ENCODE data around the gene NOL6. TPM values are rescaled to one million over a fixed set of nuclear protein-coding genes. Genes with fewer than 3 reads are reported as not detected.
"Not testable (repeated sequence)": the region's sequence is repeated elsewhere in the genome, so short reads cannot be mapped to it uniquely, and the experiment has no call there.

The NOL6 gene
- total and polyA plus RNA-seq, 4 donors, result 5.9 to 26.5 (median 22.3) TPM

GRCh38 chr9:33459115-33459514, 14.6 kb downstream of the NOL6 start:
- Histone ChIP-seq H3K4me3 (ENCODE audit: low read length in 2 of 2) (no peak overlapping the region), H3K27ac (ENCODE audit: low read depth in 1 of 2, low read length in 2 of 2) (no peak overlapping the region), H3K9me3 (ENCODE audit: control insufficient read depth, low read length) (no peaks in the 10 kb centered on the region), H3K27me3 (ENCODE audit: control insufficient read depth in 1 of 2, insufficient read depth in 2 of 2, low read length in 1 of 2) (no peaks in the 10 kb centered on the region), H3K4me1 (ENCODE audit: control insufficient read depth in 1 of 2, insufficient read depth in 2 of 2, low read length in 2 of 2) (no peaks in the 10 kb centered on the region), H3K36me3 (ENCODE audit: control insufficient read depth in 1 of 2, insufficient read depth in 2 of 2, low read length in 1 of 2) (peaks cover 0 to 11% of the 10 kb centered on the region in 2 donors)
- 84 to 88% methylated on average over 3 of the region's 3 CpGs for WGBS, 2 donors
- intact Hi-C loops (cut with DNase I), result no loop called here
- ATAC-seq (ENCODE audit: low FRiP score) (no peak), DNase-seq (no peak)

- ATAC-seq (ENCODE audit: low FRiP score), result no peak
- intact Hi-C loops (cut with DNase I), result no loop called here
- H3K36me3 ChIP-seq (ENCODE audit: control insufficient read depth in 1 of 2, insufficient read depth in 2 of 2, low read length in 1 of 2), result peaks cover 0 to 11% of the 10 kb centered on the region in 2 donors
These were observed 15.3 kb downstream of the NOL6 start for GRCh38 chr9:33458444-33458843.

GRCh38 chr9:33455945-33456344, 17.8 kb downstream of the NOL6 start:
- ATAC-seq (ENCODE audit: low FRiP score), result no peak
- no peak for DNase-seq
- 69 to 78% methylated on average over 7 of the region's 7 CpGs for WGBS, 2 donors
- Histone ChIP-seq H3K9me3 (ENCODE audit: control insufficient read depth, low read length) (no peaks in the 10 kb centered on the region), H3K4me3 (ENCODE audit: low read length in 2 of 2) (no peak overlapping the region), H3K36me3 (ENCODE audit: control insufficient read depth in 1 of 2, insufficient read depth in 2 of 2, low read length in 1 of 2) (no peaks in the 10 kb centered on the region), H3K4me1 (ENCODE audit: control insufficient read depth in 1 of 2, insufficient read depth in 2 of 2, low read length in 2 of 2) (no peaks in the 10 kb centered on the region), H3K27me3 (ENCODE audit: control insufficient read depth in 1 of 2, insufficient read depth in 2 of 2, low read length in 1 of 2) (no peaks in the 10 kb centered on the region), H3K27ac (ENCODE audit: low read depth in 1 of 2, low read length in 2 of 2) (no peak overlapping the region)
- intact Hi-C loops (cut with DNase I), result no loop called here

More at GRCh38 chr9:33458444-33458843, 15.3 kb downstream of the NOL6 start:
- no peaks in the 10 kb centered on the region for H3K4me1 ChIP-seq (ENCODE audit: control insufficient read depth in 1 of 2, insufficient read depth in 2 of 2, low read length in 2 of 2)
- H3K4me3 ChIP-seq (ENCODE audit: low read length in 2 of 2), result no peak overlapping the region
- DNase-seq, result no peak
- WGBS, 2 donors, result 49 to 64% methylated on average over 4 of the region's 4 CpGs
- H3K27ac ChIP-seq (ENCODE audit: low read depth in 1 of 2, low read length in 2 of 2), result no peak overlapping the region
- no peaks in the 10 kb centered on the region for H3K27me3 ChIP-seq (ENCODE audit: control insufficient read depth in 1 of 2, insufficient read depth in 2 of 2, low read length in 1 of 2)
- no peaks in the 10 kb centered on the region for H3K9me3 ChIP-seq (ENCODE audit: control insufficient read depth, low read length)

GRCh38 chr9:33455456-33455855, 18.3 kb downstream of the NOL6 start:
- ATAC-seq (ENCODE audit: low FRiP score); intact Hi-C loops (cut with DNase I); H3K9me3 ChIP-seq (ENCODE audit: control insufficient read depth, low read length); H3K36me3 ChIP-seq (ENCODE audit: control insufficient read depth in 1 of 2, insufficient read depth in 2 of 2, low read length in 1 of 2); H3K4me3 ChIP-seq (ENCODE audit: low read length in 2 of 2); H3K27me3 ChIP-seq (ENCODE audit: control insufficient read depth in 1 of 2, insufficient read depth in 2 of 2, low read length in 1 of 2); H3K4me1 ChIP-seq (ENCODE audit: control insufficient read depth in 1 of 2, insufficient read depth in 2 of 2, low read length in 2 of 2); DNase-seq; H3K27ac ChIP-seq (ENCODE audit: low read depth in 1 of 2, low read length in 2 of 2): not testable (repeated sequence)
- WGBS, 2 donors, result 95 to 97% methylated on average over 8 of the region's 8 CpGs

GRCh38 chr9:33454661-33455026, 19.1 kb downstream of the NOL6 start:
- H3K27me3 ChIP-seq (ENCODE audit: control insufficient read depth in 1 of 2, insufficient read depth in 2 of 2, low read length in 1 of 2); intact Hi-C loops (cut with DNase I); DNase-seq; H3K27ac ChIP-seq (ENCODE audit: low read depth in 1 of 2, low read length in 2 of 2); H3K9me3 ChIP-seq (ENCODE audit: control insufficient read depth, low read length); H3K4me1 ChIP-seq (ENCODE audit: control insufficient read depth in 1 of 2, insufficient read depth in 2 of 2, low read length in 2 of 2); H3K4me3 ChIP-seq (ENCODE audit: low read length in 2 of 2); H3K36me3 ChIP-seq (ENCODE audit: control insufficient read depth in 1 of 2, insufficient read depth in 2 of 2, low read length in 1 of 2); ATAC-seq (ENCODE audit: low FRiP score): not testable (repeated sequence)
- WGBS, 2 donors, result 91% methylated on average over 5 of the region's 5 CpGs

- H3K9me3 ChIP-seq (ENCODE audit: control insufficient read depth, low read length), result no peaks in the 10 kb centered on the region
- no peaks in the 10 kb centered on the region for H3K27me3 ChIP-seq (ENCODE audit: control insufficient read depth in 1 of 2, insufficient read depth in 2 of 2, low read length in 1 of 2)
- DNase-seq, result no peak
- peak; percentile 16 for ATAC-seq (ENCODE audit: low FRiP score)
- 83 to 90% methylated on average over 11 of the region's 11 CpGs for WGBS, 2 donors
- H3K36me3 ChIP-seq (ENCODE audit: control insufficient read depth in 1 of 2, insufficient read depth in 2 of 2, low read length in 1 of 2), result no peaks in the 10 kb centered on the region
- intact Hi-C loops (cut with DNase I), result no loop called here
- H3K4me3 ChIP-seq (ENCODE audit: low read length in 2 of 2), result no peak overlapping the region
- H3K4me1 ChIP-seq (ENCODE audit: control insufficient read depth in 1 of 2, insufficient read depth in 2 of 2, low read length in 2 of 2), result no peaks in the 10 kb centered on the region
- H3K27ac ChIP-seq (ENCODE audit: low read depth in 1 of 2, low read length in 2 of 2), result no peak overlapping the region
These were observed 19.6 kb downstream of the NOL6 start for GRCh38 chr9:33453999-33454660.

GRCh38 chr9:33453286-33453860, 20.4 kb downstream of the NOL6 start:
- Histone ChIP-seq H3K36me3 (ENCODE audit: control insufficient read depth in 1 of 2, insufficient read depth in 2 of 2, low read length in 1 of 2) (no peaks in the 10 kb centered on the region), H3K4me3 (ENCODE audit: low read length in 2 of 2) (no peak overlapping the region), H3K9me3 (ENCODE audit: control insufficient read depth, low read length) (no peaks in the 10 kb centered on the region), H3K27me3 (ENCODE audit: control insufficient read depth in 1 of 2, insufficient read depth in 2 of 2, low read length in 1 of 2) (no peaks in the 10 kb centered on the region), H3K4me1 (ENCODE audit: control insufficient read depth in 1 of 2, insufficient read depth in 2 of 2, low read length in 2 of 2) (no peaks in the 10 kb centered on the region), H3K27ac (ENCODE audit: low read depth in 1 of 2, low read length in 2 of 2) (no peak overlapping the region)
- DNase-seq, result no peak
- WGBS, 2 donors, result 82% methylated on average over 3 of the region's 3 CpGs
- intact Hi-C loops (cut with DNase I), result no loop called here
- no peak for ATAC-seq (ENCODE audit: low FRiP score)

- Histone ChIP-seq H3K27me3 (ENCODE audit: control insufficient read depth in 1 of 2, insufficient read depth in 2 of 2, low read length in 1 of 2) (no peaks in the 10 kb centered on the region), H3K36me3 (ENCODE audit: control insufficient read depth in 1 of 2, insufficient read depth in 2 of 2, low read length in 1 of 2) (no peaks in the 10 kb centered on the region), H3K27ac (ENCODE audit: low read depth in 1 of 2, low read length in 2 of 2) (no peak overlapping the region), H3K4me3 (ENCODE audit: low read length in 2 of 2) (no peak overlapping the region), H3K9me3 (ENCODE audit: control insufficient read depth, low read length) (no peaks in the 10 kb centered on the region), H3K4me1 (ENCODE audit: control insufficient read depth in 1 of 2, insufficient read depth in 2 of 2, low read length in 2 of 2) (no peaks in the 10 kb centered on the region)
- ATAC-seq (ENCODE audit: low FRiP score) (no peak), DNase-seq (peak in 1 of 2 donors; percentile 61)
- 13 to 22% methylated on average over 7 of the region's 7 CpGs for WGBS, 2 donors
- intact Hi-C loops (cut with DNase I), result no loop called here
These were observed 20.9 kb downstream of the NOL6 start for GRCh38 chr9:33452828-33453271.

- no peak for DNase-seq
- WGBS, 2 donors, result 91 to 97% methylated on average over 4 of the region's 4 CpGs
- ATAC-seq (ENCODE audit: low FRiP score), result no peak
- Histone ChIP-seq H3K4me3 (ENCODE audit: low read length in 2 of 2) (no peak overlapping the region), H3K36me3 (ENCODE audit: control insufficient read depth in 1 of 2, insufficient read depth in 2 of 2, low read length in 1 of 2) (no peaks in the 10 kb centered on the region), H3K27ac (ENCODE audit: low read depth in 1 of 2, low read length in 2 of 2) (no peak overlapping the region), H3K27me3 (ENCODE audit: control insufficient read depth in 1 of 2, insufficient read depth in 2 of 2, low read length in 1 of 2) (no peaks in the 10 kb centered on the region), H3K9me3 (ENCODE audit: control insufficient read depth, low read length) (no peaks in the 10 kb centered on the region), H3K4me1 (ENCODE audit: control insufficient read depth in 1 of 2, insufficient read depth in 2 of 2, low read length in 2 of 2) (no peaks in the 10 kb centered on the region)
- intact Hi-C loops (cut with DNase I), result no loop called here
These were observed 23.0 kb downstream of the NOL6 start for GRCh38 chr9:33450621-33451146.
